Amniotic epithelial cell (primary cell): ENCODE measurements around the gene DAZ3.
"Not testable (repeated sequence)": the region's sequence is repeated elsewhere in the genome, so short reads cannot be mapped to it uniquely, and the experiment has no call there.

ENCODE experiments used
- DNase-seq: peaks from one replicate; pipeline ENCODE4 v3.0.0-alpha.2; 2010; ENCODE audit warnings: low read depth

Gene DAZ3, protein sequence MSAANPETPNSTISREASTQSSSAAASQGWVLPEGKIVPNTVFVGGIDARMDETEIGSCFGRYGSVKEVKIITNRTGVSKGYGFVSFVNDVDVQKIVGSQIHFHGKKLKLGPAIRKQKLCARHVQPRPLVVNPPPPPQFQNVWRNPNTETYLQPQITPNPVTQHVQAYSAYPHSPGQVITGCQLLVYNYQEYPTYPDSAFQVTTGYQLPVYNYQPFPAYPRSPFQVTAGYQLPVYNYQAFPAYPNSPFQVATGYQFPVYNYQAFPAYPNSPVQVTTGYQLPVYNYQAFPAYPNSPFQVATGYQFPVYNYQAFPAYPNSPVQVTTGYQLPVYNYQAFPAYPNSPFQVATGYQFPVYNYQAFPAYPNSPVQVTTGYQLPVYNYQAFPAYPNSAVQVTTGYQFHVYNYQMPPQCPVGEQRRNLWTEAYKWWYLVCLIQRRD

DNA sequence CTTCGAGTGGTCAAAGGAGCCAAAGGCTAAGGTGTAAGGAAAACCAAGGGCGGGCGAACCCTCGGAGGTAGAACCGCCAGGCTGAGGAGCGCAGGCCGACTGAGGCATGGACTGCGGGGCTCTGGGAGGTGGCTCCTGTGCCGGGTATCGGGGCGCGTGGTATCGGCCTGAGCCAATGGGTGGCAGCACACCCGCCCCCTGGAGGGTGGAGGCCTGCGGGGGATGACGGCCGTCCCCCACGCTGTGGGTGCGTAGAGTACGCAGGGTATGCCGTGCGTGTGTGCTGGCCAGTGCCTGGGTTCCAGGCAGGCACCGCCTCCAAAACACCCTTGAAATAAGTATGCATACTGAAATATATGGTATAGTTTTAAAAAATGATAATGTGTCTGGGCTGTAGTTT is at the start of gene DAZ3:
Gene DAZ3 (minus strand): TSS at position 101 of the 400 bp plus-strand sequence. CDS start 208 bp downstream, outside the sequence.
- DNase-seq: not testable (repeated sequence)

DNA sequence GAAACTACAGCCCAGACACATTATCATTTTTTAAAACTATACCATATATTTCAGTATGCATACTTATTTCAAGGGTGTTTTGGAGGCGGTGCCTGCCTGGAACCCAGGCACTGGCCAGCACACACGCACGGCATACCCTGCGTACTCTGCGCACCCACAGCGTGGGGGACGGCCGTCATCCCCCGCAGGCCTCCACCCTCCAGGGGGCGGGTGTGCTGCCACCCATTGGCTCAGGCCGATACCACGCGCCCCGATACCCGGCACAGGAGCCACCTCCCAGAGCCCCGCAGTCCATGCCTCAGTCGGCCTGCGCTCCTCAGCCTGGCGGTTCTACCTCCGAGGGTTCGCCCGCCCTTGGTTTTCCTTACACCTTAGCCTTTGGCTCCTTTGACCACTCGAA is 20.4 kb upstream of the DAZ3 start, which contains the start of gene DAZ4:
Gene DAZ4 (plus strand): TSS at position 301 of the 400 bp plus-strand sequence. CDS start 208 bp downstream, outside the sequence.
- not testable (repeated sequence) for DNase-seq

DNA sequence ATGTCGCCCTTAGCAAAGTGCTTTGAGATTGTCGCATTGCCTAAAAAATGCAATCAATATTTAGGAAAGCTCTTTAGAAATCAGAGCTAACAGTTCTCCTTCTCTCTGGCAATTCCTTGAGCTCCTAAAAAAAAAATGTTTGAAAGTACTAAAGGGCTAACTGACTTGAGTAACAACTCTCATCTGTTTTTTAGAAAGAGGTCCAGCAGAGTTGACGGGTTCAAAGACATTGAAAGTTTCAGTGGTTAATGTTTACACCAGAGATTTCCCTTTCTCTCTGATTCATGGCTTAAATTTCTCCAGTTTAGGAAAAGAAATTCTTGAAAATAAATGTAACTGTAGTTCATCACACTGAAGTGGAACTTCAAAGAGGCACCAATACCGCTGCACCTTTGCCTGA is 11.9 kb upstream of the DAZ3 start:
- DNase-seq: not testable (repeated sequence)

DNA sequence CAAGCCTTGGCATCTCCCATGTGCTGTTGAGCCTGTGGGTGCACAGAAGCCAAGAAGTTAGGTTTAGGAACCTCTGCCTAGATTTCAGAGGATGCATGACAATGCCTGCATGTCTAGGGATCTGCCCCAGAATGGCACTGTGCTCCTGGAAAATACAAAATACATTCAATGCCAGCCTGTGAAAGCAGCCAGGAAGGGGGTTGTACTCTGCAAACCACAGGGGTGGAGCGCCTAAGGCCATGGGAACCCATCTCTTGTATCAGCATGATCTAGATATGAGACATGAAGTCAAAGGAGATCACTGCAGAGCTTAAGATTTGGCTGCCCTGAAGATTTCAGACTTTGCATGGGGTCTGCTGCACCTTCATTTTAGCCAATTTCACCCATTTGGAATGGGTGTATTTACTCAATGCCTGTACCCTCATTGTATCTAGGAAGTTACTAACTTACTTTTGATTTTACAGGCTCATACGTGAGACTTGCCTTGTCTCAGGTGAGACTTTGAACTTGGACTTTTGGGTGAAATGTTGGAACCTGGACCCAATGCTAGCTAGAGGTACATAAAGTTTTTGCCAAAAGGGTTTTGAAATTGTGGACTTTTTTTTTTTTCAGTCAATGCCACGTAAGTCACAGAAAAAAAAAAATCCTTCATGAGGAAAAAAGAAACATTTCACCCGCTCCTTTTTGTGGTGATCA is 11.1 kb upstream of the DAZ3 start:
- not testable (repeated sequence) for DNase-seq

DNA sequence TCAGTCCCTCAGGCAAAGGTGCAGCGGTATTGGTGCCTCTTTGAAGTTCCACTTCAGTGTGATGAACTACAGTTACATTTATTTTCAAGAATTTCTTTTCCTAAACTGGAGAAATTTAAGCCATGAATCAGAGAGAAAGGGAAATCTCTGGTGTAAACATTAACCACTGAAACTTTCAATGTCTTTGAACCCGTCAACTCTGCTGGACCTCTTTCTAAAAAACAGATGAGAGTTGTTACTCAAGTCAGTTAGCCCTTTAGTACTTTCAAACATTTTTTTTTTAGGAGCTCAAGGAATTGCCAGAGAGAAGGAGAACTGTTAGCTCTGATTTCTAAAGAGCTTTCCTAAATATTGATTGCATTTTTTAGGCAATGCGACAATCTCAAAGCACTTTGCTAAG is 8.6 kb upstream of the DAZ3 start:
- not testable (repeated sequence) for DNase-seq
